Tibial nerve (tissue), 4 donors: ENCODE measurements around the gene THRA. TPM values are rescaled to one million over a fixed set of nuclear protein-coding genes. Genes with fewer than 3 reads are reported as not detected.

Experiments used
- DNase-seq, 2 donors: peaks; one replicate each; pipeline ENCODE4 v3.0.0-alpha.2; 2019; ENCODE audit warnings: low spot score in 2 of 2
- H3K27ac ChIP-seq, 4 donors: fragments of 200-600 bp; sonication (generic) in 3 of 4; one replicate each; pipeline ENCODE4 v1.5.1; 2017 to 2019; ENCODE audit warnings: mild to moderate bottlenecking in 1 of 4
- H3K27me3 ChIP-seq, 2 donors: fragments of 200-600 bp; sonication (generic) in 1 of 2; one replicate each; pipeline versions ENCODE4 v1.5.1 to v1.6.0; 2017 to 2019
- H3K36me3 ChIP-seq, 3 donors: fragments of 200-600 bp; sonication (generic); one replicate each; pipeline ENCODE4 v1.5.1; 2018 to 2019
- H3K4me1 ChIP-seq, 4 donors: fragments of 200-600 bp; sonication (generic) in 3 of 4; one replicate each; pipeline ENCODE4 v1.5.1; 2017 to 2019
- H3K4me3 ChIP-seq, 4 donors: fragments of 200-600 bp; sonication (generic) in 3 of 4; one replicate each; pipeline ENCODE4 v1.5.1; 2017 to 2019; ENCODE audit warnings: mild to moderate bottlenecking in 1 of 4, moderate library complexity in 1 of 4
- H3K9me3 ChIP-seq, 4 donors: fragments of 200-600 bp; sonication (generic) in 3 of 4; one replicate each; pipeline ENCODE4 v1.5.1; 2017 to 2019
- CTCF ChIP-seq, 5 experiments: fragments of 200-600 bp in 3 of 5; fragments of 450-650 bp in 2 of 5; sonication (generic) in 3 of 5; IDR thresholded peaks; one replicate each; pipeline ENCODE4 v1.5.1; 2016 to 2019; ENCODE audit warnings: antibody characterized with exemption in 5 of 5, mild to moderate bottlenecking in 3 of 5, moderate library complexity in 2 of 5
- EP300 ChIP-seq, 2 donors: sonication (generic); formaldehyde crosslinking; IDR thresholded peaks; one replicate each; pipeline ENCODE4 v1.6.1; 2017; ENCODE audit warnings: antibody characterized with exemption in 2 of 2, mild to moderate bottlenecking in 1 of 2
- POLR2A ChIP-seq, 2 donors: fragments of 450-650 bp; IDR thresholded peaks; one replicate each; pipeline ENCODE4 v1.6.1; 2017; ENCODE audit warnings: antibody characterized with exemption in 2 of 2, mild to moderate bottlenecking in 2 of 2, moderate library complexity in 2 of 2
- WGBS, 2 donors: methylation state at CpG; one replicate each; pipeline ENCODE4 v1.1.5; 2018; 5-methylcytosine and 5-hydroxymethylcytosine counted together
- total RNA-seq, 4 donors: library from RNA; depleted of rRNA; stranded (reverse); fragments of >200 nt; gene quantifications; one replicate each; pipeline ENCODE4 v1.1.0, GENCODE V29; 2016

Gene THRA
- total RNA-seq, 4 donors from 2014 or later = 65.4 to 86.1 (median 78.4) TPM

DNA sequence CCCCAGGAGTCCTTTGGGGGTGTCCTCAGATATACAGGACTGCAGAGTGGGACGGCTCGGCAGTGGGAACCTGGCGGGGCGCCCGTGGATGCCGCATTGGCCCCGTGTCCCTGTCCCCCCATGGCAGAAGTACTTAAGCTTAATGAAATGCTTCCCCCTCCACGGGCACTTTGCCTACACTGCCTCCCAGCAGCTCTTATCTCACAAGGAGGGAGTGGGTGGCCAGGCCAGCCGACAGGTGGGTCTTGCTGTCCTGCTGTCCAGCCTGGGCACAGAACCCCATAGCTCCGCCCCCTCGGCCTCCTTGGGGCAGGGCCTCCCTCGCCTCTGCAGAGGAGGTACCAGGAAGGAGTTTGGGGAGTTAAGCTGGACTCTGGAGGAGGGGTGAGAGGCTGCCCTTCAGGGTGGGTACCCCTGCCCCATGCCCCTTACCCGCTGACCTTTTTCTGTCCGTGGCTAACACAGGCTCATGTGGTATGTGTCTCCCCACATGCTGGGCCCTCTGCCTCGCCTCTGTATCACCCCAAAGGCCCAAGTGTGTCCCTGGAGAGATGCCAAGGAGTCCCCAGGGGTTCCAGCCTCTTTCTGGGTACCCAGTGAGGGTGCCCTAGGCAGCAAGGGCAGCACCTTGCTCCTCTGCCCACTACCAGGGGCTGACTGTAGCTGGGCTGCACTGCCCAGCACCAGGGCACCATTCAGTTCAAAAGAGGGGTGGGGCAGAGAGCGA is 8.7 kb downstream of the THRA start:
- Histone ChIP-seq H3K36me3 (peaks cover 0 to 7% (median 0%) of the 10 kb centered on the region in 3 donors), H3K4me1 (peaks cover 17 to 99% (median 94%) of the 10 kb centered on the region in 4 donors), H3K4me3 (peak overlapping the region; percentile 10 to 17 (median 16)), H3K27ac (peak overlapping the region; percentile 94 to 98 (median 96)), H3K27me3 (no peaks in the 10 kb centered on the region), H3K9me3 (no peaks in the 10 kb centered on the region)
- peak in 1 of 2 donors; percentile 47 for TF ChIP-seq POLR2A (IDR thresholded peaks at IDR 0.05)
- TF ChIP-seq CTCF (IDR thresholded peaks at IDR 0.05) = no peak
- WGBS, 2 donors = 22 to 36% methylated on average over 11 to 16 of the region's 16 CpGs
- peak; percentile 50 to 72 for DNase-seq

GRCh38 chr17:40072040-40072734 is 9.4 kb downstream of the THRA start:
- DNase-seq = peak; percentile 77 to 79
- Histone ChIP-seq H3K9me3 (no peaks in the 10 kb centered on the region), H3K4me3 (peak overlapping the region in 3 of 4 donors; percentile 5 to 16 (median 16)), H3K27ac (peak overlapping the region; percentile 94 to 98 (median 96)), H3K4me1 (peaks cover 17 to 99% (median 95%) of the 10 kb centered on the region in 4 donors), H3K27me3 (no peaks in the 10 kb centered on the region), H3K36me3 (peaks cover 0 to 15% (median 0%) of the 10 kb centered on the region in 3 donors)
- peak; percentile 59 to 84 for TF ChIP-seq EP300 (IDR thresholded peaks at IDR 0.05)
- TF ChIP-seq CTCF (IDR thresholded peaks at IDR 0.05) = peak in 1 of 5 experiments; percentile 9
- no peak for TF ChIP-seq POLR2A (IDR thresholded peaks at IDR 0.05)
- 6 to 7% methylated on average over 14 to 18 of the region's 19 CpGs for WGBS, 2 donors

GRCh38 chr17:40072735-40073346 is 10.1 kb downstream of the THRA start:
- Histone ChIP-seq H3K4me3 (peak overlapping the region in 2 of 4 donors; percentile 5 to 16), H3K4me1 (peaks cover 17 to 98% (median 90%) of the 10 kb centered on the region in 4 donors)
- DNase-seq = no peak

DNA sequence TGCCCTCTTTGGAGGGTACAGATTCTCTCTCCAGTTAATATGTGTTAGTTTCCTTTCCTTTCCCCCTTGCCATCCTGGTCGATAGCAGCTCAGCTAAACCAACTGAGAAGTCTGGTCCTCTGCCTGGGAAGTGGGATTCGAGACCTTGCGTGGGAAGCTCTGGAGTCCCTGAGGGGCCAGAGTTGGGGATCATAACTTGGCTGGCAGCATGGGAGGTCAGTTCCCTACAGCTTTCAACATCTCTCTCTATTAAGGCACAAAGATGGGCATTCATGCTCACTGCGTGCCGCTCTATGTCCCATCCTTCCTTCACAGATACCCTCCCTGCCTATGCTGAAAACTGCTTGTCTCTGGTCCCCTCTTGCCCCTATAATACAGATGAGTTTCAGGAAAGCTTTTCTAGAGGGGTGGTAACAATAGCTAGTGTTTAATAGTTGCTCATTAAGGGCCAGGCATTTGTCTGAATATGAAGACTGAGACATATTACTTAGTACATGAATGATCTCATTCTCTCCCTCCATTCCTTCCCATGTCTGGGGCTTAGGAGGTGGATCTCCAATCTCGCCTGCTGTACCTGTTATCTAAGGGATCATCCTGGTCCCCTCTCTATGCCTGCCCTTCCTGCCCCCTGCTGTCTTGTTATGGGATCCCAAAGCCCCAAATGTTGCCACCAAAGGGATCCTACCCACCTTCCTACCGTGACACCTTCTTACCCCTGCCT is 10.8 kb downstream of the THRA start:
- 52 to 54% methylated on average over 7 of the region's 7 CpGs for WGBS, 2 donors
- peak overlapping the region; percentile 94 to 98 (median 96) for H3K27ac ChIP-seq
- peak overlapping the region in 1 of 4 donors; percentile 5 for H3K4me3 ChIP-seq
- no peaks in the 10 kb centered on the region for H3K27me3 ChIP-seq
- peaks cover 17 to 93% (median 83%) of the 10 kb centered on the region in 4 donors for H3K4me1 ChIP-seq
- peaks cover 0 to 28% (median 0%) of the 10 kb centered on the region in 3 donors for H3K36me3 ChIP-seq
- TF ChIP-seq EP300 (IDR thresholded peaks at IDR 0.05) (no peak), POLR2A (IDR thresholded peaks at IDR 0.05) (no peak), CTCF (IDR thresholded peaks at IDR 0.05) (no peak)
- no peak for DNase-seq
- H3K9me3 ChIP-seq = no peaks in the 10 kb centered on the region

More at GRCh38 chr17:40072735-40073346, 10.1 kb downstream of the THRA start:
- WGBS, 2 donors = 23 to 30% methylated on average over 8 of the region's 8 CpGs
- TF ChIP-seq CTCF (IDR thresholded peaks at IDR 0.05) (no peak), EP300 (IDR thresholded peaks at IDR 0.05) (no peak), POLR2A (IDR thresholded peaks at IDR 0.05) (no peak)
- Histone ChIP-seq H3K27me3 (no peaks in the 10 kb centered on the region), H3K27ac (peak overlapping the region; percentile 94 to 98 (median 96)), H3K36me3 (peaks cover 0 to 21% (median 0%) of the 10 kb centered on the region in 3 donors), H3K9me3 (no peaks in the 10 kb centered on the region)
